Frontal cortex (tissue), 4 donors: ENCODE results near the gene DXO. TPM values are rescaled to one million over a fixed set of nuclear protein-coding genes. Genes with fewer than 3 reads are reported as not detected.
"Not testable (repeated sequence)": the region's sequence is repeated elsewhere in the genome, so short reads cannot be mapped to it uniquely, and the experiment has no call there.

Experiments used
- DNase-seq, 2 donors: peaks; one replicate each; pipeline ENCODE4 v3.0.0; 2012; ENCODE audit warnings: low spot score in 2 of 2
- FAIRE-seq: peaks from 2 replicates; lab custom pipeline; 2012; peaks lifted over from hg19 to GRCh38; lab: Jason Lieb, UNC
- small RNA-seq: library from RNA; depleted of rRNA; stranded (forward); fragments of <200 nt; gene quantifications from one replicate; pipeline ENCODE3, GENCODE V24; 2014
- total RNA-seq: library from RNA; depleted of rRNA; stranded (reverse); fragments of >200 nt; gene quantifications from one replicate; pipeline ENCODE4 v1.2.3, GENCODE V29; 2014
- donor health status: control.
- donor health status: control.
- donor health status: control.

Gene DXO
- total RNA-seq, 1 donor from 2014 or later = 7.3 TPM

DNA sequence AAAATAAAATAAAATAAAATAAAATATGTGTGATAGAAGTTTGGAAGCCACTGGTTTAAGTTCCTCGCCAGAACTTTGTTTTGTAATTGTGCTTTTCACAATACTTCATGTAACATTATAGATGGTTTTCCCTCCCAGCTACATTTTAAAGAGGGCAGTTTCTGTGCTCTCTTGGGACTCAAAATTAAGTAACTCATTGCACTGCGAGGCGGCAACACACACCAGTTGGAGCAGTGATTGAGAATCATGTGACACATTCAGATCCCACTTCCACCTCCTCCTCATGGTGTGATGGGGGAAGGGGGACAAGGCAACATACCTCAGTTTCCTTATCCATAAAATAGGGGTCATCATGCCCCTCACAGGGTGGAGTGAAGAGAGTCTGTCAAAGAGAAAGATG is 36.9 kb downstream of the DXO start:
- FAIRE-seq = no peak
- no peak for DNase-seq

DNA sequence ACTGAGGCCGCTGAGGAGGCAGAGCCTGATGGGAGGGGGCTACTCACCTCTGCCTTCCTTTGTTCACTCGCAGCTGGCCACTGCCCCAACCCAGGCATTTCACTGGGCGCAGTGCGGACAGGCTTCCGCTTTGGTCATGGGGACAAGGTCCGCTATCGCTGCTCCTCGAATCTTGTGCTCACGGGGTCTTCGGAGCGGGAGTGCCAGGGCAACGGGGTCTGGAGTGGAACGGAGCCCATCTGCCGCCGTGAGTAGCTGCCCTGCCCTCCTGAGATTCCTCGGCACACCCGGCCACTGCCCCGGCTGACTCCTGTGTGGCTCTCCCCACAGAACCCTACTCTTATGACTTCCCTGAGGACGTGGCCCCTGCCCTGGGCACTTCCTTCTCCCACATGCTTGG is 38.4 kb downstream of the DXO start:
- no peak for DNase-seq
- FAIRE-seq = no peak

DNA sequence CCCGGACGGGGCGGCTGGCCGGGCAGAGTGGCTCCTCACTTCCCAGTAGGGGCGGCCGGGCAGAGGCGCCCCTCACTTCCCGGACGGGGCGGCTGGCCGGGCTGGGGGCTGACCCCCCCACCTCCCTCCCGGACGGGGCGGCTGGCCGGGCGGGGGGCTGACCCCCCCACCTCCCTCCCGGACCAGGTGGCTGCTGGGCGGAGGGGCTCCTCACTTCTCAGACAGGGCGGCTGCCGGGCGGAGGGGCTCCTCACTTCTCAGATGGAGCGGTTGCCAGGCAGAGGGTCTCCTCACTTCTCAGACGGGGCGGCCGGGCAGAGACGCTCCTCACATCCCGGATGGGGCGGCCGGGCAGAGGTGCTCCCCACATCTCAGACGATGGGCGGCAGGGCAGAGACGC is 39.8 kb downstream of the DXO start:
- DNase-seq, FAIRE-seq: not testable (repeated sequence)

DNA sequence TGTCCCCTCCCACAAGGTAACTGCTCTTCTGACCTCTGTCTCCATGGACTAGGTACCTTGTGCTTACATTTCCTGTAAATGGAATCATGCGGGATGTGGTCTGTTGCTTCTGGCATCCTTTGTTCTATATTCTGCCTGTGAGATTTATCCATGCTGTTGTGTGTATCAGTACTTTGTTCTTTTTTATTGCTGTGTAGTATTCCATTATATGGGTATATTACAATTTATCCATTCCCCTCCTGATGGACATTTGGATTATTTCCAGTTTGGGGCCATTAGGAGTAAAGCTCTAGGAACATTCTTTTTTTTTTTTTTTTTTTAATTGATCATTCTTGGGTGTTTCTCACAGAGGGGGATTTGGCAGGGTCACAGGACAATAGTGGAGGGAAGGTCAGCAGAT is 41.0 kb downstream of the DXO start:
- DNase-seq = no peak
- FAIRE-seq = no peak

DNA sequence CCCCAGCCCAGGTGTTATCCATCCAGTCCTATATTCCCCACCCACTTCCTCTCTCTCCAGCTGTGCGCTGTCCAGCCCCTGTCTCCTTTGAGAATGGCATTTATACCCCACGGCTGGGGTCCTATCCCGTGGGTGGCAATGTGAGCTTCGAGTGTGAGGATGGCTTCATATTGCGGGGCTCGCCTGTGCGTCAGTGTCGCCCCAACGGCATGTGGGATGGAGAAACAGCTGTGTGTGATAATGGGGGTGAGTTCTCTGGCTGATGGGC is 43.3 kb downstream of the DXO start:
- DNase-seq (no peak), FAIRE-seq (no peak)

DNA sequence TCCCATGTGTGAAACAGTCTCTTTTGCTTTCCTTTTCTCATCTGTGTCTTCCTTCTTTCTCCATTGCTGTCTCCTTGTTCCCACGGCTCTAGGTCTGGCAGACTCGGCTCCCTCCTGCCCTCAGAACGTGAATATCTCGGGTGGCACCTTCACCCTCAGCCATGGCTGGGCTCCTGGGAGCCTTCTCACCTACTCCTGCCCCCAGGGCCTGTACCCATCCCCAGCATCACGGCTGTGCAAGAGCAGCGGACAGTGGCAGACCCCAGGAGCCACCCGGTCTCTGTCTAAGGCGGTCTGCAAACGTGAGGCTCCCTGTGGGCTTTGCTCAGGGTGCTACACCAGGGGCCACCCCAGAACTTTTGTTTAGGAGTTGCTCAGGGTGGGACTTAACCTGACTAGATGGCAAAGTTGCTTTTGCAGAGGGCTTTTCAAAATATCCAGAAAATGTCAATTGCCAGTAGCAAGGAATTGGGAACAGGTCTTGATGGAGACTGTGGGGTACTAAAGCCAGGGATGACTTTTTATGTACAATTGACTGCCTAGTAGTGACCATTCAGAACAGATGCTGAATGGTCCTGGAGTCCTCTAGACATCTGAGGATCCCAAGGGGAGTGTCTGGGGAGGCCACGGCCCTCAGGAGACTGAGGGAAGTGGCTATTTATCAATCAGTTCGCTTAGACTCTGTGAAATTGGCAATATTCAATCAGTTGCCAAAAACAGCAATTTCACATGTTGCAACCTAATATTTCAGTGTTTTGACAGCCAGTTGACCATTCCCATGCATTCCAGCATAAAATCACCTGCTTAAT is 43.9 kb downstream of the DXO start:
- no peak for FAIRE-seq
- DNase-seq = no peak

DNA sequence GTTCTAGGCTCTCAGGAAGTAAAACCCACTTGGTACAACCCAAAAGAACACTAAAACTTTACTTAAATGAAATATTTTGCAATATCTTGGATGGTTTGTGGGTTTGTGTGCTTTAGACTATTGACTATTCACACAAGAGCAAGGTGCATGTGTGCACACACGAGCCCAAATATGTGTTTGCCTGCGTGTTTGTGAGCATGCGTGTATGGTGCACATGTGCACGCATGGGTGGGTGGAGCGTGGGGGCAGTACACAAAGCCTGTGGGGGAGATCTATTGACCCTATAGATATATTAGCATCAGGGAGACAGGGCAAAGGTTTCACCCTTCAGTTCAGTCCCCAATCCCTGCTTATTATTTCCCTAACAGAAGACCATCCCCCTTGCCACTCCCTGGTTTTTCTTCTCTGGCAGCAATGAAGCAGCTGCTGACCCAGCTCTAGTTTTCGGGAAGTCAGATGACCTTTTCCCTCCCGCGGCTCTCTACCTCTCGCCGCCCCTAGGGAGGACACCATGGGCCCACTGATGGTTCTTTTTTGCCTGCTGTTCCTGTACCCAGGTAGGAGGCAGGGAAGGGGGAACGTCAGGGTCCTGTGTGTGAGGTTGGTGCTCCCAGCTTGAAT is 44.6 kb downstream of the DXO start, which contains the start of gene C2:
C2 (plus strand) TSS at position 476 of the 621 bp plus-strand sequence; CDS start at position 512, 36 bp downstream.
- FAIRE-seq (no peak), DNase-seq (no peak)

DNA sequence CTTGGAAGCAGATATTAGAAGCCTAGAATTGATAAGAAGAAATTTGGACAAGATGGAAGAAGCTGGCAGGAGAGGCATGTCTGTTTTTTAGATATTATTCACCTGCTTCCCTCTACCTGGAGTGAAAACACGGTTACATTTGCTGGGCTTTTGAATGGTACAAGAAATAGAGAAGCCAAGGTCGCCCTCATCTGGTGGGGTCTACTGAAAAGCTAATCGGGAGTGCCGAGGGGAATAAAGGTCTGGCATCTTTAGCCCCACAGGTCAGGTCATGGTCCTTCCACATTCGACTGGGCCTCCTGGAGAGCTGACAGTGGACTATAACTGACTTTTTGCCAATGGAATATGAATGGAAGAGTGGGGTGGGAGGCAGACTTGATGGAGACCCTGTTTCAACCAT is 49.0 kb downstream of the DXO start:
- DNase-seq (no peak), FAIRE-seq (no peak)

DNA sequence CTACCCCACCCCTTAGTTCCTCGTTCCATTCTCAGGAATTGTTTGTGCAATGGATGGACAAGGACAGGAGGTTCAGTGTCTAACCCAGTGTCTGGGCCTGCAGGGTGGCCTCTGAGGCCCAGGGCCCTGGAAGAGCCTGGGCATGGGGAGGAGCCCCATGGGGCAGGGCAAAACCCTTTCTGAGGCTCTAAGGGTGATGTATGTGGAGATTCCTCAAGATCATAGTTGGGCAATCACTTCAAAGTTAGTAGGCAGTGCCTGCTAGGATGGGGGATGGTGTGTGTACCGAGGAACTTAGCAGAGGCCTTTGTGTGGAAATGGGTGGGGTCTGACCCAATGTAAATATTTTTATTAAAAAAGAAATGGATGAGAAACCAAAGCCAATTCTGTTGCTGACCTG is 51.1 kb downstream of the DXO start:
- FAIRE-seq = no peak
- no peak for DNase-seq

Small RNA genes lying within 50 kb of the gene (small RNA-seq; reads per million reads assigned to genes)
- not detected for gene AL645922.1

Other genes with a start within 250 kb of the DXO start
- not detected for gene MPIG6B, start 248.8 kb downstream of the DXO start, total RNA-seq
- 90.9 TPM for gene DDAH2, start 242.8 kb downstream of the DXO start, total RNA-seq
- 26.1 TPM for gene CLIC1, start 235.6 kb downstream of the DXO start, total RNA-seq
- gene MSH5, start 232.1 kb downstream of the DXO start, total RNA-seq = 2.9 TPM
- 0.82 TPM for gene SAPCD1, start 209.5 kb downstream of the DXO start, total RNA-seq
- under 0.01 TPM for gene VWA7, start 194.8 kb downstream of the DXO start, total RNA-seq
- gene VARS1, start 176.4 kb downstream of the DXO start, total RNA-seq = 34.6 TPM
- gene LSM2, start 165.2 kb downstream of the DXO start, total RNA-seq = 23.6 TPM
- 5.7 TPM for gene HSPA1L, start 156.9 kb downstream of the DXO start, total RNA-seq
- gene HSPA1A, start 156.6 kb downstream of the DXO start, total RNA-seq = 111 TPM
- gene HSPA1B, start 144.4 kb downstream of the DXO start, total RNA-seq = 180 TPM
- 19.6 TPM for gene NEU1, start 109.3 kb downstream of the DXO start, total RNA-seq
- gene SLC44A4, start 93.1 kb downstream of the DXO start, total RNA-seq = not detected
- gene EHMT2, start 74.4 kb downstream of the DXO start, total RNA-seq = 102 TPM
- 25.7 TPM for gene ZBTB12, start 70.1 kb downstream of the DXO start, total RNA-seq
- 3.7 TPM for gene C2, start 44.4 kb downstream of the DXO start, total RNA-seq
- 0.82 TPM for gene CFB, start 26.0 kb downstream of the DXO start, total RNA-seq
- 45.7 TPM for gene NELFE, start 13.2 kb downstream of the DXO start, total RNA-seq
- gene SKIC2, start 13.0 kb downstream of the DXO start, total RNA-seq = 30.2 TPM
- 10.6 TPM for gene C4A, start 9.9 kb upstream of the DXO start, total RNA-seq
- 9.0 TPM for gene C4B, start 42.7 kb upstream of the DXO start, total RNA-seq
- under 0.01 TPM for gene CYP21A2, start 66.3 kb upstream of the DXO start, total RNA-seq
- gene TNXB, start 137.2 kb upstream of the DXO start, total RNA-seq = 4.5 TPM
- 13.0 TPM for gene ATF6B, start 156.1 kb upstream of the DXO start, total RNA-seq
- 4.5 TPM for gene FKBPL, start 158.2 kb upstream of the DXO start, total RNA-seq
- 0.41 TPM for gene PRRT1, start 179.8 kb upstream of the DXO start, total RNA-seq
- gene PPT2, start 182.0 kb upstream of the DXO start, total RNA-seq = 9.8 TPM
- gene EGFL8, start 192.5 kb upstream of the DXO start, total RNA-seq = 5.7 TPM
- 14.3 TPM for gene AGPAT1, start 203.9 kb upstream of the DXO start, total RNA-seq
- 104 TPM for gene RNF5, start 206.3 kb upstream of the DXO start, total RNA-seq
- 0.82 TPM for gene AGER, start 212.1 kb upstream of the DXO start, total RNA-seq
- gene PBX2, start 218.1 kb upstream of the DXO start, total RNA-seq = 11.8 TPM
- 0.41 TPM for gene GPSM3, start 220.5 kb upstream of the DXO start, total RNA-seq